ENCODE data around the gene SLC9A9. TPM values are rescaled to one million over a fixed set of nuclear protein-coding genes. Genes with fewer than 3 reads are reported as not detected.
A peak's percentile ranks its signal among the peaks of the same experiment; 100 is the strongest.

SLC9A9 gene
- total RNA-seq, 1 donor from 2014 or later, result 16.0 TPM

DNA sequence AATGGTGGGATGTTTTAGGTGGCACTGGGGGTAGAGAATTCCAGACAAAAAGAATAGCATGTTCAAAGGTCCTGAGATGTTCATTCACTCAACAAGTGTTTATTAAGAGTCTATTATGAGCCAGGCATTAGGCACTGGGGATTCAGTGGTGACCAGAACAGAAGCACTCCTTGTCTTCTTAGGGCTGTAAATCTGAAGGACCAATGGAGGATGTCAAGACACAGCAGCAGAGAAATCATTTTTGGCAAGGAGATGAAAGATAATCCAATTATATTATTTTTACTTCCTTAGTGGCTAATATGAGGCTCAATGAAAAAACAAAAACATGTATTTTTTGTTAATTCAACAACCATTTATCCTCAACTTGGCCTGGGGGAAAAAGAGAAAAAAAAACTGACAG is 218.5 kb downstream of the SLC9A9 start:
- intact Hi-C loops (cut with DNase I), result no loop called here
- ATAC-seq (no peak), DNase-seq (ENCODE audit: low spot score) (no peak)

GRCh38 chr3:143628971-143629370 is 219.3 kb downstream of the SLC9A9 start:
- DNase-seq (ENCODE audit: low spot score) (no peak), ATAC-seq (no peak)
- intact Hi-C loops (cut with DNase I), result no loop called here

GRCh38 chr3:143627336-143627735 is 220.9 kb downstream of the SLC9A9 start:
- ATAC-seq, result no peak
- intact Hi-C loops (cut with DNase I), result no loop called here
- no peak for DNase-seq (ENCODE audit: low spot score)

DNA sequence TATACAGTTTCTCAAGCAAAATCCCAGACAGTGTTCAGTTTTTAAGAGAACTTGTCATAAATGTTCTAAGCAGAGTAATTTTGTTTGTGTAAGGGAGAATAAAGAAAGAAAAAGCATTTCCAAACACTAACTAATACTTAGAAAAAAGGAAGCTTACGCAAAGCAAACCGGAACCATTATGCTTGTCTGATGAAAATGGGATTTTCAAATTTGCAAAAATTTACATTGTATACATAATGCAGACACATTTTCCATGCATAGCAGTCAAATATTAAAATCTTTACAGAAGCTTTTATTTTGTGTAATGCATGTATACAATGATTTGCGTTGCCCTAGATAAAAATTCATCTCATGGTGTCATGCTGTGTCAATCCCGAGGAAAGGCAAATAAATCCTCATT is 229.0 kb downstream of the SLC9A9 start:
- ATAC-seq, result no peak
- intact Hi-C loops (cut with DNase I), result no loop called here
- no peak for DNase-seq (ENCODE audit: low spot score)

GRCh38 chr3:143617050-143617449 is 231.2 kb downstream of the SLC9A9 start:
- DNase-seq (ENCODE audit: low spot score) (no peak), ATAC-seq (no peak)
- intact Hi-C loops (cut with DNase I), result no loop called here

DNA sequence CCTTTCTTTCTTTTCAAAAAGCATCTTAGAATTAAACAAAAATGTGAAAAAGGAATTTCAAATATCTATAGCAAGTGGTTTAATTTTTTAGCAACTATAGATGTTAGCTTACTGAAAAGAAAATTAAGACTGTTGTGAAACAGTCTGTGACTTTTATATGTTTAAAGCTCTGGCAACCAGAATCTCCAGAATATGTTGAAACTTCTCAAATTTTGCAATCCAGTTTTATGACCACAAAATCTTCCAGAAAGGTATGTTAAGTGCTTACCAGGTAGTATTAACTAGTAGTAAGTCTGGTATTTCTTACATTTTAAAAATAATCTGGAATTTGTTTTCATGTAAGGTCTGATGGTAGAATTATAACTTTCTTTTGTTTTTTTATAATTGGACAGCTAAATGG is 235.0 kb downstream of the SLC9A9 start:
- DNase-seq (ENCODE audit: low spot score) (no peak), ATAC-seq (no peak)
- intact Hi-C loops (cut with DNase I), result no loop called here

DNA sequence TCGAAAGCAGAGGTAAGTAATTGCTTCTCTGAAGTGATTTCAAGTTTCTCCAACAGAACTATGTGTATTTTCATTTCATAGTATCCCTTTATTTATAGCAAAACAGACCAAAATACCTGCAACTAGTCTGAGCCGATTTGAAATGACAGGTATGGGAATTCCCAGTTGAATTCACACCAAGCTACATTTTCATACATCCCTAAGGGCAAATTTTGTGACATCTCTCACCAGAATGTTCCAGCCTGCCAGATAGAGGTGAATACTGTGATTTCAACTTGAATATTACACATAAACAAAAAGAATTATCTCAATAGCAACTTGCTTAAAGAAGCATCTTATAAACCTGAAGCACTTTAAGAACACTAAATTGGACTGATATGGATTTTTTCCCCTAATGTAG is 235.7 kb downstream of the SLC9A9 start:
- intact Hi-C loops (cut with DNase I), result no loop called here
- DNase-seq (ENCODE audit: low spot score) (no peak), ATAC-seq (no peak)

- ATAC-seq (no peak), DNase-seq (ENCODE audit: low spot score) (no peak)
- intact Hi-C loops (cut with DNase I), result no loop called here
Measured at GRCh38 chr3:143608966-143609365, 239.3 kb downstream of the SLC9A9 start.

DNA sequence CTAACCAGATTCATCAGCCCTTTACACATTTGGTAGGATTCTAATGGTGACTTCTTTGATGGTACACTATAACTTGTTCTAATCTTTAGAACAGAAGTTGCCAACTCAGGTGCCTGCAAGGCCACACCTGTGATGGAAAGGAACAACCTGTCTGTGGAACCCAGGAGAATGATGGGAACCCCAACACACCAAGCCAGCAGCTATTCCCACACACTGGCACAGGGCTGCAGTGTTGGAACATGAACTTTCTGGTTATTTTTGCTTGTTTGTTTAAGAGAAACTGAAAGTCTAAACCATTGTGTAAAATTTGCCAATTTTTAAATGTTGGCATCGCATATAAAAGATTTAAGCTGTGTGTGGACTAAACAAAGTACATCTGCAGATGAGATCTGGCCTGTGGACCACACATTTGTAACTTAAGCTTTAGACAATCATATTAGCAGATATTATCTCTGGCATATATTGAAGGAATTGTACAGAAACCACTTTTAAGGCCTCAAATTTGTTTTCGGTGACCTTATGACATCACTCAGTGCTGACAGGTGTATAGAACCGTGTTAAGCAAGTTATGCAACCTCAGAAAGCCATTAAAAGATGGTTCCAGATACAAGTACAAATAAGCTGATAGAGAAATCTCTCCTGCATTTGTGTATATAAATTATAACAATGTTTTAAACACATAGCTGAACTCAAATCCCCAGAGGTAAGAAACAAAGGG is 242.9 kb downstream of the SLC9A9 start:
- ATAC-seq (no peak), DNase-seq (ENCODE audit: low spot score) (no peak)
- intact Hi-C loops (cut with DNase I), result no loop called here

DNA sequence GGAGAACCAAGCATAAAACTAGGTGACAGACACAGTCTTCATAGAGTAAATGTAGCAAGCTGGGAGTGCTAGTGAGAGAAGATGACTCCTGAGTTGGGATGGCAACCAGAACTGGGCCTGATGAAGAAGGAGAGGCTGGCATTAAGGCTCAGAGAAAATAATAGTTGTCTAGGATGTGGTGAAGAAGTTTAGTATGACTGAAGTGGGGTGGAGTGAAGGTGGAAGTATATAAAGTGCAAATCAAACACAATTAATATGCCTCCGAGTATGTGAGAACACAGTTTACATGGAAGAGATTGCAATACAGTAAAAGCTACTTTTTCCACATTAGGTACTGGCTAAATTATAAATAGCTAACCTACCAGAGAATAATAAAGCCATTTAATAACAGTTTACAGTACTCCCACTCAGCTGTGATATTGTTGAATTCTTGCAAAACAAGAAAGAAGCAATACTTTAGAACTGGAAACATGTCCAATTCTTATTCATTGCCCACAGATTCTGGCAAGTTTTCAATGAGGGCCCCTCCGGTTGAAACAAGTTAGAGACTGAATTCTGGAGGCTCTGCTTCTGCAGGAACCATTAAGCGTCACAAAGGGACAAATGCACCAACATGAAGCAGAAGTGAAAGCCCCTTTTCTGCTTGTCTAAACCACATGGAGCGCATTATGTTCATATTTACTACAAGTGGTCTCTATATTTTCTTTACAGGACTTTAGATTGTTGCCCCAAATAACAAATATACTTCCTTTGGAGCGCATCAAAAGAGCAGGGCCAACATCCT is 243.7 kb downstream of the SLC9A9 start:
- DNase-seq (ENCODE audit: low spot score) (no peak), ATAC-seq (peak; percentile 38)
- intact Hi-C loops (cut with DNase I), result no loop called here

DNA sequence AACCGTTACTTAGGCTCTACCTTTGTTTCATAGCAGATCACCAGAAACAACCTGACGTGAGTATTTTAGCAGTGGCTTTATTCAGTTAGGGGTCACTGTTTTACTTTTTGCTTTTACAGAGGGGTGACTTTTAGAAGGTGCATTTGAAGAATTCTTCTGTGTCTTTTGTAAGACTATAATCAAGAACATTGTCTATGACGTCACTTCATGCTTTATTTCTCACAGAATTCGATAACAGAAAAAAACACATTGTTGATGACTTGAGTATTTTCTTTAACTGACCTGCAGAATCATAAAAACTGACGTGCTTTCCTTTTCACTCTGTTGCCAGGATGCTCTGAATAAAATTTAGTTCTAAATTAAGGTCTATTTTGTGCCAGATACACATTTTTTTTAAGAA is 244.5 kb downstream of the SLC9A9 start:
- intact Hi-C loops (cut with DNase I), result no loop called here
- no peak for ATAC-seq
- DNase-seq (ENCODE audit: low spot score), result no peak

DNA sequence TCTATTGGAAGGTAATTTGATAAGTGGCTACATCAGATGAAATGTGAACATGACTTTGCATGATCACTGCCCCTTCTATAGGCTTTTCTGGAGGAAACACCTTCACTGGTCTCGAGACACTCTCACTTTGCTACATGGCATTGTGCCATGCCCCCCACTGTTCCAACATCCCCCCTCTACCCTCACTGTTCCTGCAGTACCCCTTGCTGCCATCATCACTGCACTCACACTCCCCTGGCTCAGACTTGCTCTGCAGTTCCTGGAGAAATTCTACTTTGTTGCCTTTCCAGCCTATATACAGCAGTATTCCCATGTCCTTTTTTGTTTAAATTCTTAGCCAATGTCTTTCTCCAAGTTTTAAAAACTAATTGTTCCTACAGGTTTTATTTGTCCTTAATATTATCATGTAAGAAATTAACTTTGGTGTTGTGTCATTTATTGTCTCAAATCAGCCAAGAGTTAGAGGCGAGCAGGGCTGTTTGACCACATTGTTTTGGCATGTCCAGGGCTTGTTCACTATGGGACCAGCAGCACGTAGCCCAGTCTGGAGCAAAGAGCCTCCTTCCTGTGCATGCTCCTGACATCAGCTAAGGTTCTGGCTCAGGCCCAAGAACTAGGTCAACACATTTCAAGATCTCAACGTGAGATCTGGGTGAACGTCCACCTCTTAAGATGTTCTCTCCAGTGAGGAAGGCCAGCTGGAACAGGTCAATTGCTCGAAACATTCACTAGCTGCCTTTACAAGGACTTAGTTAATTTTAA is 246.4 kb downstream of the SLC9A9 start:
- no peak for ATAC-seq
- intact Hi-C loops (cut with DNase I), result no loop called here
- no peak for DNase-seq (ENCODE audit: low spot score)

DNA sequence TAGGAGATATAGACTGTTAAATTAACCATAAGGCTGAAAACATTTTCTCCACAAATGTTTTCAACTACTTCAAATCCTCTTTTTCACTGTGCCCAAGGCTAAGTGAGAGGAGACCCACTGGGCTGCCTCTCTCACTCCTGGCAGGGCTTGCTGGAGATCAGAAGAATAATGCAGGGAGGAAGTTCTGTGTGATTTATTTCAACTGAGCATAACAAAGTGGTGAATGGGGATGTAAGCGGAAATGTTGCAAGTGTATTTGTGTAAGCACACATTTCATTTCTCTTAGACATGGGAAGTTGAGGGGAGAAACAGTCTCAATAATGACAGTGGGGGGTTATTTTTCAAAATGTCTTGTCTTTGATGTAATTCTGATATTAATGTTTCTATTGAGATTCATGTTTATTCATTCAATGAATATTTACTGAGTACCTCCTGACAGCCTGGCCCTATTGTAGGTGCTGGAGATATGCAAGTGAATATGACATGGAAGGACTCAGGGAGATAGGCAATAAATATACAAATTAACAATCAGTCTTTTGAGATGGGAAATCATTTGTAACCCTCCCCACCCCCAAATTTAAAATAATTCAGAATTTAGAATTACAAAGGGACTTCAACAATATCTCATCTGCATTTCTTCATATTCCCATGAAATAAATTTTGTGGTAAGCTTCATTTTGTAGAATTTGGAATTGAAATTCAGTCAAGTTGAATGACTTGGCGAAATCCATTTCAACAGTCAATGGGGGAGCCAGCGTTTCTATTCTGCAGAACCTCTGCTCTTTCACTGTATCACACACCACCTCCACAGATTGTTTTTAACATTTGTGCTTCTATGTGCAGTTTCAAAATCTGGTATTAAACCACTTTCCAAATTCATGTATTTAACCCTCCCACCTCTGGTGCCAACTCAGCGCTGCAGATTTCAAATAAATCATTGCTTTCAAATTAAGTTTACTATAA is 247.2 kb downstream of the SLC9A9 start:
- intact Hi-C loops (cut with DNase I), result no loop called here
- ATAC-seq (peak; percentile 53), DNase-seq (ENCODE audit: low spot score) (no peak)

- intact Hi-C loops (cut with DNase I), result no loop called here
- no peak for DNase-seq (ENCODE audit: low spot score)
- ATAC-seq, result no peak
Measured at GRCh38 chr3:143597774-143598652, 250.3 kb downstream of the SLC9A9 start.

DNA sequence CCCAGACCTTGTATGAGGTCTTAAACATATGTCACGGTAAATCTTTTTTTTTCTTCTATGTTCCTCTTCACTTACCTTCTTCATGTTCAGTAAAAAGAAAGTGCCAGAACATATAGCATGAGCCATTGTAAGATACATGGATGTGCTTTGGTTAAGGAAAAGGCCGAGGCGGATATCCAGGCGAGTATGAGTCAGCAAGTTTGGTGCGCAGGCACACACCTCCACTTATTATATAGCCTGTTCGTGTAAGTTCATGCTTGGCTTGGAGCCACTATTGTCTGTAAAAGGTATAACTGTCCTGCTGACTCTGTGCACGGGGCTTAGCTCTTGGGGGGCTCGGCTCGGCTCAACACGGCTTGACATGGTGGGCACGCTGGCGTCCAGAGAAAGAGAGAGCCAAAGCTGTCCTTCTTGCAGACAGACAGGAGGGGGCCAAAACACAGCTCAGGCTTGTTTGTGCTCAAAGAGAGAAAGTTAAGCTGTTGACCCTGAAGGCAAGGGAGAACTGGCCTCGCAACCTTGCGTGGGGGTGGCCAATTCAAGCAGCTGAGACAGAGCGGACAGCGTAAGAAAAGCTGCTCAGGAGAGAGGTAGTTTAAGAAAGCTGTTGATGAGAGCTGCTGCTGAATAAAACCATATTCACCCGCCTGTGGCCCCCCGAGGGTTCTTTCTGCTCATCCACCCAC is 251.2 kb downstream of the SLC9A9 start:
- peak; percentile 28 for ATAC-seq
- intact Hi-C loops (cut with DNase I), result no loop called here
- no peak for DNase-seq (ENCODE audit: low spot score)

DNA sequence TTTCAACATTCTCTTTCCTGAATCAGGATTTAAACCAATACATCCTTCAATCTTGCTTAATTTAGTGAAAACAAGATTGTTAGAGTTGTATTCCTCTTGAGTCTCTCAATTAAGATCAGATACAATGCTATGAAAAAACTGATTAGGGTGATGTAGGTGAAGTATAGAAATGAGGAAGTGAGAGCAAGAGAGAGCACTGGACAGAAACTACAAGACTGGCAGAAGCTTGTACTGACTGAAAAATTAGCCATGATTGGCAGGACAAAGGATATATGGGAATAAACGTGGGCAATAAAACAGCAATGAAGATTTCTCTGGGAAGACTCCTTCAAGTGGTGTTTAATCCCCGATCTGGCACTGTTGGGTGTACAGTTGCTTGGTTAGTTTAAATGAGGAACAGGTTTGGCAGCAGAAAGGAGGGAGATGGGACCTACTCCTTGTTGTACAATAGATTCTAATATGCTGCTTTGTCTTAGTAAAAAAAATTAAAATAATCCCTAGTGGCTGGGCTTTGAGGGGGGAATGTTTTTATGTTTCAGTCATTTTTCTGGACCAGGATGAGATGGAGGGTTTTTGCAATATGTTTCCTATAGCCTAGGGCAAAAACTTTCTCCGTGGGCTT is 252.7 kb downstream of the SLC9A9 start:
- DNase-seq (ENCODE audit: low spot score), result no peak
- no peak for ATAC-seq
- intact Hi-C loops (cut with DNase I), result no loop called here

DNA sequence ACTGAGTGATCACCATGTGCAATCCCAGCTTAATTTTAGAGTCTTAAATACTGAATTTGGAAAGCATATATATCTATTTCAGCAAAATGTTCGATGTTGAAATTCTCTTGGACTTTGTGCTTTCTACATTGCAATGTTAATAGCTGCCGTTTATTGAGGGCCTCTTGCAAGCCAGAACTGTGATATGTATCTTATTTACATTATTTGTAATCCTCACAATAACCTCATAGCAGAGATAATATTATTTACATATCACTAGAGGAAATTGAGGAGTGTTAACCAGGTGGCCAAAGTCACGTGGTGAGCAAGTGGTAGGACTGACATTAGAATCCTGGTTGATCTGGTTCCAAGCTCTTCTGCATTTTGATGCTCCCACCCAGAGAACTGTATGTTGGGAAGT is 254.1 kb downstream of the SLC9A9 start:
- DNase-seq (ENCODE audit: low spot score), result no peak
- no peak for ATAC-seq
- intact Hi-C loops (cut with DNase I), result no loop called here

Data from sciatic nerve (tissue), 2 donors.